NCI-H82 (cell line): ENCODE data around the gene PPM1H.
"Not testable (repeated sequence)": the region's sequence is repeated elsewhere in the genome, so short reads cannot be mapped to it uniquely, and the experiment has no call there.

Experiments used
- DNase-seq: peaks from one replicate; lab custom pipeline; 2025; lab: John Stamatoyannopoulos, UW

The PPM1H gene

GRCh38 chr12:62908674-62909073, 26.3 kb downstream of the PPM1H start:
- no peak for DNase-seq

GRCh38 chr12:62907561-62907960, 27.4 kb downstream of the PPM1H start:
- DNase-seq, result no peak

- DNase-seq, result no peak
These were observed 27.9 kb downstream of the PPM1H start for GRCh38 chr12:62907078-62907477.

- no peak for DNase-seq
These were observed 31.8 kb downstream of the PPM1H start for GRCh38 chr12:62903151-62903550.

GRCh38 chr12:62900686-62901272, 34.2 kb downstream of the PPM1H start:
- DNase-seq, result peak; percentile 4

- DNase-seq, result no peak
These were observed 35.2 kb downstream of the PPM1H start for GRCh38 chr12:62899568-62900390.

GRCh38 chr12:62898526-62898925, 36.4 kb downstream of the PPM1H start:
- no peak for DNase-seq

- DNase-seq, result no peak
These were observed 39.5 kb downstream of the PPM1H start for GRCh38 chr12:62895351-62895877.

- no peak for DNase-seq
These were observed 41.7 kb downstream of the PPM1H start for GRCh38 chr12:62893276-62893675.

- DNase-seq, result no peak
These were observed 43.0 kb downstream of the PPM1H start for GRCh38 chr12:62891805-62892549.

GRCh38 chr12:62888454-62889110, 46.4 kb downstream of the PPM1H start:
- no peak for DNase-seq

GRCh38 chr12:62886796-62887195, 48.2 kb downstream of the PPM1H start:
- no peak for DNase-seq

GRCh38 chr12:62885242-62885641, 49.7 kb downstream of the PPM1H start:
- no peak for DNase-seq

- not testable (repeated sequence) for DNase-seq
These were observed 50.1 kb downstream of the PPM1H start for GRCh38 chr12:62884832-62885231.

- DNase-seq, result no peak
These were observed 52.3 kb downstream of the PPM1H start for GRCh38 chr12:62882696-62883095.

GRCh38 chr12:62882140-62882539, 52.8 kb downstream of the PPM1H start:
- DNase-seq, result no peak

- no peak for DNase-seq
These were observed 55.3 kb downstream of the PPM1H start for GRCh38 chr12:62879691-62880090.

- not testable (repeated sequence) for DNase-seq
These were observed 55.7 kb downstream of the PPM1H start for GRCh38 chr12:62879228-62879627.

- DNase-seq, result no peak
These were observed 56.7 kb downstream of the PPM1H start for GRCh38 chr12:62878211-62878610.

- no peak for DNase-seq
These were observed 57.9 kb downstream of the PPM1H start for GRCh38 chr12:62876938-62877548.

GRCh38 chr12:62873826-62874448, 61.0 kb downstream of the PPM1H start:
- no peak for DNase-seq
